DLD1 (cell line): Measurements from ENCODE around the gene RNU5D-1.
"Not testable (repeated sequence)": the region's sequence is repeated elsewhere in the genome, so short reads cannot be mapped to it uniquely, and the experiment has no call there.

Experiments
- in situ Hi-C: cut with HindIII; loops from 2 replicates; pipeline ENCODE4 v1.10.0; 2017; ENCODE audit warnings: low sequenced_read_pairs

Gene RNU5D-1

GRCh38 chr1:44705470-44705869 lies 25.5 kb downstream of the RNU5D-1 start:
- in situ Hi-C loops: no loop called here

- in situ Hi-C loops: no loop called here
These were observed 29.8 kb downstream of the RNU5D-1 start for GRCh38 chr1:44701141-44701573.

- in situ Hi-C loops: no loop called here
These were observed 30.4 kb downstream of the RNU5D-1 start for GRCh38 chr1:44700573-44700972.

- in situ Hi-C loops: not testable (repeated sequence)
These were observed 31.6 kb downstream of the RNU5D-1 start for GRCh38 chr1:44699375-44699774.

GRCh38 chr1:44698138-44698537 lies 32.8 kb downstream of the RNU5D-1 start:
- in situ Hi-C loops: no loop called here

GRCh38 chr1:44696789-44697345 lies 34.1 kb downstream of the RNU5D-1 start:
- in situ Hi-C loops: no loop called here

GRCh38 chr1:44696101-44696500 lies 34.9 kb downstream of the RNU5D-1 start:
- in situ Hi-C loops: no loop called here

GRCh38 chr1:44695671-44696070 lies 35.3 kb downstream of the RNU5D-1 start:
- in situ Hi-C loops: no loop called here

GRCh38 chr1:44694863-44695478 lies 36.0 kb downstream of the RNU5D-1 start:
- in situ Hi-C loops: no loop called here

- in situ Hi-C loops: no loop called here
These were observed 37.1 kb downstream of the RNU5D-1 start for GRCh38 chr1:44693900-44694299.

- in situ Hi-C loops: no loop called here
These were observed 37.8 kb downstream of the RNU5D-1 start for GRCh38 chr1:44693159-44693558.

- in situ Hi-C loops: no loop called here
These were observed 41.6 kb downstream of the RNU5D-1 start for GRCh38 chr1:44689447-44689765.

GRCh38 chr1:44688760-44689446 lies 42.1 kb downstream of the RNU5D-1 start:
- in situ Hi-C loops: no loop called here

- in situ Hi-C loops: no loop called here
These were observed 45.1 kb downstream of the RNU5D-1 start for GRCh38 chr1:44685881-44686280.

- in situ Hi-C loops: no loop called here
These were observed 45.8 kb downstream of the RNU5D-1 start for GRCh38 chr1:44685218-44685617.

GRCh38 chr1:44684525-44684924 lies 46.4 kb downstream of the RNU5D-1 start:
- in situ Hi-C loops: no loop called here

GRCh38 chr1:44682883-44683265 lies 48.1 kb downstream of the RNU5D-1 start:
- in situ Hi-C loops: no loop called here

GRCh38 chr1:44681905-44682882 lies 48.8 kb downstream of the RNU5D-1 start:
- in situ Hi-C loops: no loop called here
